IPS DF 6.9 (cell line): ENCODE measurements around the gene LATS2.
A peak's percentile ranks its signal among the peaks of the same experiment; 100 is the strongest.
"Not testable (repeated sequence)": the region's sequence is repeated elsewhere in the genome, so short reads cannot be mapped to it uniquely, and the experiment has no call there.

Experiments
- DNase-seq: peaks from one replicate; pipeline ENCODE4 v3.0.0-alpha.2; 2013; ENCODE audit warnings: low read depth, low spot score
- H3K27ac ChIP-seq: one replicate; pipeline ENCODE4 v1.5.1; 2013; ENCODE audit warnings: low read length, control low read depth
- H3K27me3 ChIP-seq: 2 replicates; pipeline ENCODE4 v1.6.1; 2013; ENCODE audit warnings: mild to moderate bottlenecking, low read length; ENCODE audit not compliant: control insufficient read depth, insufficient read depth
- H3K36me3 ChIP-seq: 2 replicates; pipeline ENCODE4 v1.6.1; 2013; ENCODE audit warnings: low read length; ENCODE audit not compliant: control insufficient read depth, insufficient read depth
- H3K4me1 ChIP-seq: 2 replicates; pipeline ENCODE4 v1.6.1; 2013; ENCODE audit warnings: low read length; ENCODE audit not compliant: control insufficient read depth, insufficient read depth
- H3K4me3 ChIP-seq: 2 replicates; pipeline ENCODE4 v1.5.1; 2013; ENCODE audit warnings: mild to moderate bottlenecking, low read length
- H3K9me3 ChIP-seq: 2 replicates; pipeline ENCODE4 v1.6.1; 2013; ENCODE audit warnings: low read length, inconsistent platforms; ENCODE audit not compliant: control insufficient read depth, insufficient read depth
- WGBS: extraction: QIAGEN DNeasy Blood & Tissue Kit; methylation state at CpG from one replicate; pipeline ENCODE4 v1.1.7; 2013; ENCODE audit warnings: mixed read lengths, missing lambda C conversion rate; ENCODE audit not compliant: insufficient read length, insufficient coverage; 5-methylcytosine and 5-hydroxymethylcytosine counted together

The LATS2 gene

DNA sequence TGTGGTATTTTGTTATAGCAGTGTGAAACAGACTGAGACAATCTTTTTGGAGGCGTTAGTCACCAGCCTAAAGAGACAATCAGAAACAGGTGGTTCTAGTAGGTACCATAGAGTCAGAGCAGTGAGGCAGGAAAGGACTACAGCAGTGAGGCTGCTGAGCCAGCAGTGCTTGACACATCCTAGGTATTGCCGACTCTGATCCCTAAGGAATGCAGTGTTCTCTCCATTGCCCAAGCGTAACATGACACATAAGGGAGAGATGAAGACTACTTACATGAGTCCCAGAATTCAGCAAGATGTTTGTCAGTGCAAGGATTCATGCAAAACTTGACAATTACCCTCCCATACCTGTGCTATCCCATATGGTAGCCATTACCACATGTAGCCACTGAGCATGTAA, 96.5 kb downstream of the LATS2 start:
- DNase-seq, result no peak
- WGBS, result no CpG with 5 or more reads among the region's 3 CpGs

DNA sequence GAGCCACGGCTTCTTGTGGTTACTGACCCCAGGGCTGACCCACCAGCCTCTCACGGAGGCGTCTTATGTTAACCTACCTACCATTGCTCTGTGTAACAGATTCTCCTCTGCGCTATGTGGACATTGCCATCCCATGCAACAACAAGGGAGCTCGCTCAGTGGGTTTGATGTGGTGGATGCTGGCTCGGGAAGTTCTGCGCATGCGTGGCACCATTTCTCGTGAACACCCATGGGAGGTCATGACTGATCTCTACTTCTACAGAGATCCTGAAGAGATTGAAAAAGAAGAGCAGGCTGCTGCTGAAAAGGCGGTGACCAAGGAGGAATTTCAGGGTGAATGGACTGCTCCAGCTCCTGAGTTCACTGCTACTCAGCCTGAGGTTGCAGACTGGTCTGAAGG, 99.7 kb downstream of the LATS2 start:
- H3K27me3 ChIP-seq, DNase-seq, H3K27ac ChIP-seq, H3K4me1 ChIP-seq, H3K9me3 ChIP-seq, H3K36me3 ChIP-seq, H3K4me3 ChIP-seq: not testable (repeated sequence)
- no CpG with 5 or more reads among the region's 10 CpGs for WGBS

More for the DNA sequence above, 96.5 kb downstream of the LATS2 start:
- Histone ChIP-seq H3K9me3 (no peaks in the 10 kb centered on the region), H3K36me3 (no peaks in the 10 kb centered on the region), H3K4me1 (no peaks in the 10 kb centered on the region), H3K27me3 (no peaks in the 10 kb centered on the region), H3K27ac (no peak overlapping the region), H3K4me3 (no peak overlapping the region)

DNA sequence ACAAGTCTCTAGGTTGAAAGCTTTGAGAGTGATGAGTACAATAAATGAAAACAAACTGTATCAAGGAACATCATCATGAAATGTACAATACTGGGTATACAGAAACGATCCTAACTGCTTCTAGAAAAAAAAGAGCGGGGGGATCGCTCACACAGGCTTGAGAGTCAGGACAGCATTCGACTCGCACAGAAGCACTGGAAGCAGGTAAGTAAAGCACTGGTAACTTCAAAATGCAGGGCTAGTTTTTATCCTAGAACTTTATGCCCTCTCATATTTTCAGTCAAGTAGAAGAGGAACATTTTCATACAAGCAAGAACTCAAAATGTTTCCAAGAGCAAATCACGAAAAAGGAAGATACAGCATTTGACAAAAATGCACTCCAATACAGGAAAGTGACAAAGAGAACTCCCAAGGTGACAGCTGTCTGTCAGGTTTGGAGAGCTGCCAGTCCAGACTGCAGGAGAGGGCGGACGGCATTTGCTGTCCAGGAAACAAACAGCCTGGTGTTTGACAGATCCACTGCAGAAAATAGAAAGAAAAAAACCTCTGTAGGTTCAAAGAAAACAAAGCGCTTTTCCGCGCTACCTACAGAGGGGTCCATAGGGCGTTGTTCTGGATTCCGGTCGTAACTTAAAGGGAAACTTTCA, 100.6 kb downstream of the LATS2 start:
- no CpG with 5 or more reads among the region's 14 CpGs for WGBS
- Histone ChIP-seq H3K4me3 (no peak overlapping the region), H3K36me3 (no peaks in the 10 kb centered on the region), H3K27ac (no peak overlapping the region), H3K4me1 (no peaks in the 10 kb centered on the region), H3K27me3 (no peaks in the 10 kb centered on the region), H3K9me3 (no peaks in the 10 kb centered on the region)
- DNase-seq, result no peak

DNA sequence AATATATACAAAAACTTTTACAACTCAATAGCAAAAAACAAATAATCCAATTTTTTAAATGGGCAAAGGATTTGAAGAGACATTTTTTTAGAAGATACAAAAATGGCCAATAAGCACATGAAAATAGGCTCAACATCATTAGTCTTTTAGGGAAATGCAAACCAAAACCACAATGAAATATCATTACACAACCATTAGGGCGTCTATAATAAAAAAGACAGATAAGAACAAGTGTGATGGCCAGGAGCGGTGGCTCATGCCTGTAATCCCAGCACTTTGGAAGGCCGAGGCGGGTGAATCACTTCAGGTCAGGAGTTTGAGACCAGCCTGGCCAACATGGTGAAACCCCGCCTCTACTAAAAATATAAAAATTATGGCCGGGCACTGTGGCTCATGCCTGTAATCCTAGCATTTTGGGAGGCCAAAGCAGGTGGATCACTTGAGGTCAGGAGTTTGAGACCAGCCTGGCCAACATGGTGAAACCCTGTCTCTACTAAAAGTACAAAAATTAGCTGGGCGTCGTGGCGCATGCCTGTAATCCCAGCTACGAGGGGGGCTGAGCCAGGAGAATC, 104.3 kb downstream of the LATS2 start:
- H3K36me3 ChIP-seq, DNase-seq, H3K9me3 ChIP-seq, H3K27me3 ChIP-seq, H3K4me3 ChIP-seq, H3K27ac ChIP-seq, H3K4me1 ChIP-seq: not testable (repeated sequence)
- WGBS, result no CpG with 5 or more reads among the region's 10 CpGs

DNA sequence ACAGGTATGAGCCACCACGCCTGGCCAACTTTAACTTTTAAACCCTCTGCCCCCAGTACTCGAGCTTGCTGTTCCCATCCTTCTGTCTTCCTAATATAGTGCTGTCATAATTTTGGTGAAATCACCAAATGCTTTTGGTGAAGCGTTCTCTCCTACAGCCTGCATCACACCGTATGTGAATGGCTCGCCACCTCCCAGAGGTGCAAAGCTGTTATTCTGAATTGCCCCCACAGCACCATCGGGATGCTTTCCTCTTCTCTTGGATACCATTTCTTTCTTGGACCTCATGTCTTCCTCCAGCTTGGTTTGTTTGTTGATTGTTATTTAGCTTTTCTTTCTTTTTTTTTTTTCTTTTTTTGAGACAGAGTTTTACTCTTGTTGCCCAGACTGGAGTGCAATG, 105.9 kb downstream of the LATS2 start:
- Histone ChIP-seq H3K36me3 (no peaks in the 10 kb centered on the region), H3K4me3 (no peak overlapping the region), H3K27me3 (no peaks in the 10 kb centered on the region), H3K9me3 (no peaks in the 10 kb centered on the region), H3K27ac (no peak overlapping the region), H3K4me1 (no peaks in the 10 kb centered on the region)
- DNase-seq, result no peak
- WGBS, result no CpG with 5 or more reads among the region's 6 CpGs

DNA sequence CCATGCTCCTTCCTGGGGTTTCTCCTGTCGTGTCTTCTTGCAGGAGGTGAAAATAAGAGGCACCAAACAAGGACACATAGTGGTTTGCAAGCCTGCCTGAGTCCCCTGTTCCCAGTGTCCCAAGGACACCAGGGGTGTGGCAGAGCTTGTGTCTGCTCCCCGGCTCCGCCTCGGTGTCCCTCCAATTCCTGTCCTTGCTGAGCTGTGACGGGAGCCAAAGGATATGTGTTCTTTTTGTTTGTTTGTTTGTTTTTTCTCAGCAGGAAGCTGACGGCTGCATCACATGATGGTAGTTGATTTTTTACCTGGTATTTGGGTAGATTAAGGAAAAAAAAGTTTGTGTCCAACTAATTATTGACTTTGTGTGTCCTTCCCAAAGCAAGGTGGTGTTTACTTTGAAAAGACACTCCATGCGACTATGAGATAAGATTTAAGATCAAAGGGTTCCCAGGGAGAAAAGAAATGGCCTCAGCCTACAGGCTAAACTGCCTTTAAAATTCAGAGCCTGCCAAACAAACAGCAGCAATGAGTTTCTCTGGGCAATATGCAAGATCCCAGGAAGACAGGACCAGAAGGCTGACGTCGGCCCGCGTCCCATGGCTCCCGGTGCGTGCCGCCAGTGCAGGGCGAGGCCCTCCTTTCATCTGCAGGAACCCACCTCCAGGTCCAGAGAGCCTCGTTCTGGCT, 108.0 kb downstream of the LATS2 start:
- Histone ChIP-seq H3K9me3 (no peaks in the 10 kb centered on the region), H3K4me1 (no peaks in the 10 kb centered on the region), H3K27me3 (no peaks in the 10 kb centered on the region), H3K27ac (no peak overlapping the region), H3K4me3 (no peak overlapping the region), H3K36me3 (no peaks in the 10 kb centered on the region)
- no CpG with 5 or more reads among the region's 16 CpGs for WGBS
- no peak for DNase-seq

DNA sequence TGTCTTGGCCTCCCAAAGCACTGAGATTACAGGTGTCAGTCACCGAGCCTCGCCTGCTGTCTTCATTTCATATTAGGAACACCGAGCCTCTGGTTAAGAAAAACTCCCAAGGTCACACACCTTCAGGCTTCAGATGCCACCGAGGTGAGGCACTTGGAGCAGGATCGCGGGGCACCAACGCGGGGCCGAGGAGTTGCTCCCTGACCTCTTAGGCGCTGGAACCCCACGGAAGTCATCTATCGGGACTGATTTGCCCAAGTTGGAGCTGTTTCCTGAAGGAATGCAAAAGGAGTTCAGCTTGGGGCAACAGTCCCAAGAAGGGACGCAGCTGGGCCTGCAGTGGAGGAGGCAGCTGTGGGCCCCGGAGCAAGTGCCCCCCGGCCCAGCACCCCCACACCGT, 108.5 kb downstream of the LATS2 start:
- Histone ChIP-seq H3K36me3 (no peaks in the 10 kb centered on the region), H3K4me3 (no peak overlapping the region), H3K4me1 (no peaks in the 10 kb centered on the region), H3K9me3 (no peaks in the 10 kb centered on the region), H3K27me3 (no peaks in the 10 kb centered on the region), H3K27ac (no peak overlapping the region)
- WGBS, result no CpG with 5 or more reads among the region's 16 CpGs
- DNase-seq, result no peak

DNA sequence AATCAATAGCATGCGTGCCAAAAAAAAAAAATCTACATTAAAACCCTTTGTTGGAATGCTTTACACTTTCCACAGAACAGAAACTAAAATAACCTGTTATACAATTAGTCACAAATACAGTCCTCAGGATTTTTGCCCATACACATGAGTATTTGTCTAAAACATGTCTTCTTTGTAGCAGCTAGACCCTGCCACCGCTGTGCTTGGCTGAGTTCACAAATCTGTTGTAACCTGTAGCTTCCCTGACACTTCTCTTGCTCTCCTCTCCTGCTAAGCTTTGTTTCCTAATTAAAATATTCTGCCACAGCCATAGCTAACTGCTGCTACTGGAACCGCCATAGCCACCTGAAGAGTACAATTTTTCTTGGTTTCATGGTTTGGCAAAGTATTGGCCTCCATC, 113.4 kb downstream of the LATS2 start:
- H3K4me3 ChIP-seq, H3K27me3 ChIP-seq, H3K27ac ChIP-seq, H3K9me3 ChIP-seq, DNase-seq, H3K36me3 ChIP-seq, H3K4me1 ChIP-seq: not testable (repeated sequence)
- WGBS, result no CpG with 5 or more reads among the region's 3 CpGs

DNA sequence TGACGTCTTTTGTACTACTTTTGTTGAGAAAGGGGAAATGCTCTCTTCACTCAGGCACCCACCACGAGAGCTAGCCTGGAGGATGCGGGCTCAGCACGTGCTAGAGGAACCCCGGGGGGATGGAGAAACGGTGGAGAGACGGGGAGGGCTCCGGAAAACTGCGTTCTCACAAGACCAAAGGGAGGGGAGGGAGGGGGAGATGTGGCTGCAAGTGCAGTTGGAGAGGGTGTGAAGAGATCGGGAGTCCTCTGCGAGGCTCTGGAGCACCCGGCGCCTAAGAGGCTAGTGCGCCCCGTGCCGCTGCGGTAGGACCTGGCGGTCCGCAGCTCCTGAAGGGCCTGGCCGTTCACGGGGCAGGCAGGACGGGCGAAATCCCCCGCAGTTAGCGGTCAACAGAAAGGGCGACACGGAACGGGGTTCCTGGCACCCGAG, 115.4 kb downstream of the LATS2 start:
- H3K4me1 ChIP-seq, result no peaks in the 10 kb centered on the region
- H3K4me3 ChIP-seq, result peak overlapping the region; percentile 14; the same call in 1 of the 2 replicates
- no CpG with 5 or more reads among the region's 29 CpGs for WGBS
- no peak for DNase-seq
- no peak overlapping the region for H3K27ac ChIP-seq
- no peaks in the 10 kb centered on the region for H3K9me3 ChIP-seq
- no peaks in the 10 kb centered on the region for H3K27me3 ChIP-seq
- no peaks in the 10 kb centered on the region for H3K36me3 ChIP-seq

DNA sequence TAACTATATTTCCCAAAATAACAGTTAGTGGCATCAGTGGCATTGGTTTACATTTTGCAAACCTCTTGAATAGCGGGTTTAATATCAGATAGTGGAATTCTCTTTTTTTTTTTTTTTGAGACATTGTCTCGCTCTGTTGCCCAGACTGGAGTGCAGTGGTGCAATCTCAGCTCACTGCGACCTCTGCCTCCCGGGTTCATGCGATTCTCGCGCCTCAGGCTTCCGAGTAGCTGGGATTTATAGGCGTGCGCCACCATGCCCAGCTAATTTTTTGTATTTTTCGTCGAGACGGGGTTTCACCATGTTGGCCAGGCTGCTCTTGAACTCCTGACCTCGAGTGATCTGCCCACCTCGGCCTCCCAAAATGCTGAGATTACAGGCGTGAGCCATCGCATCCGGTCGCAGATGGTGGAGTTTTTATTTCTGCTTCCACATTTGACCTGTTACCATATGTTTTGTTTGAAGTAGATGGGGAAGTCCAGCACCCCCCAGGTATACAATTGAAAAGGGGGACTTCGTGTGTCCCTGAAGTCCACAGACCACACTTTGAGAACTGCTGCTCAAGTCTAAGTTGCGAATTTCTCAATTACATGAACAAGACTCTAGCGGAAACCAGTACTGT, 118.3 kb downstream of the LATS2 start:
- WGBS, result no CpG with 5 or more reads among the region's 22 CpGs
- Histone ChIP-seq H3K27me3 (no peaks in the 10 kb centered on the region), H3K36me3 (no peaks in the 10 kb centered on the region), H3K9me3 (no peaks in the 10 kb centered on the region), H3K4me3 (no peak overlapping the region), H3K4me1 (peaks cover 3% of the 10 kb centered on the region; the same call in 1 of the 2 replicates), H3K27ac (no peak overlapping the region)
- no peak for DNase-seq
